ENCODE measurements around the gene TAF11L12. TPM values are rescaled to one million over a fixed set of nuclear protein-coding genes. Genes with fewer than 3 reads are reported as not detected.
"Not testable (repeated sequence)": the region's sequence is repeated elsewhere in the genome, so short reads cannot be mapped to it uniquely, and the experiment has no call there.

The TAF11L12 gene
- total and polyA plus RNA-seq, 4 donors: not detected

DNA sequence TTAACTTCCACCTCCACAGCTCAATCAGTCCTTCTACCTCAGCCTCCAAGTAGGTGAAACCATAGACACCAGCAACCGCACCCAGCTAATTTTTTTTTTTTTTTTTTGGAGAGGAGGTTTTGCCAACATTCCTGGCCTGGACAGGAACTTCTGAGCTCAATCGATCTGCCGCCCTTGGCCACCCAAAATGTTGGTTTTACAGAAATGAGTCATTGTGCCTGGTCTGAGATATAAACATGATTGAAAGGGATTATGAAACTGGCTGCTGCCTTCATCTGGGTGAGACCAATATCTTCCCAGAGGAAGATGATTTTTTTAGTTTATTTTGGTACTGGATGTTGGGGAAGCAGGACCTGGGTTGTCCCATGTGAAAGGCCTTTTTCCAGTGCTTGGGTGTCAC is 9.2 kb downstream of the TAF11L12 start:
- intact Hi-C loops (cut with DNase I): no loop called here
- Histone ChIP-seq H3K27ac (ENCODE audit: low read depth in 1 of 2, low read length in 2 of 2) (no peak overlapping the region), H3K27me3 (ENCODE audit: control insufficient read depth in 1 of 2, insufficient read depth in 2 of 2, low read length in 1 of 2) (no peaks in the 10 kb centered on the region), H3K36me3 (ENCODE audit: control insufficient read depth in 1 of 2, insufficient read depth in 2 of 2, low read length in 1 of 2) (no peaks in the 10 kb centered on the region), H3K9me3 (ENCODE audit: control insufficient read depth, low read length) (no peaks in the 10 kb centered on the region), H3K4me3 (ENCODE audit: low read length in 2 of 2) (no peak overlapping the region), H3K4me1 (ENCODE audit: control insufficient read depth in 1 of 2, insufficient read depth in 2 of 2, low read length in 2 of 2) (no peaks in the 10 kb centered on the region)
- 47 to 56% methylated on average over 3 of the region's 3 CpGs for WGBS, 2 donors
- ATAC-seq (ENCODE audit: low FRiP score) (no peak), DNase-seq (no peak)

DNA sequence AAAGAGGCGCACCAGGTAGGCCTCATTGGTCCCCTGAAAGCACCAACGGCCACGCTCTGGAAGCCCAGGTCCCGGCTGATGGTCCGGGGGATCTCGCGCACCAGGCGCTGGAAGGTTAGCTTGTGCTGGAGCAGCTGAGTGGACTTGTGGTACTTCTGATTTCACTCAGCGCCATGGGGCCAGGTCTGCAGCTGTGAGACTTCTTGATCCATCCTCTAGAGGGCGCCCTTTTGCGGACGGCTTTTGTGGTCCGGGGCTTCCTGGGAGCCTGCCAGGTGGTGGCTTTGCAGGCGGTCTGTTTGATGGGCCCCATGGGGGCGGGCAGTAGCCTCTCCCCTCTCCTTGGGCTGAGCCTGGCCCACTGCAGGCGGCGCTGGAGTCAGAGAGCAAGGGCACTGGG is 10.4 kb downstream of the TAF11L12 start:
- no peaks in the 10 kb centered on the region for H3K27me3 ChIP-seq (ENCODE audit: control insufficient read depth in 1 of 2, insufficient read depth in 2 of 2, low read length in 1 of 2)
- no peak overlapping the region for H3K4me3 ChIP-seq (ENCODE audit: low read length in 2 of 2)
- intact Hi-C loops (cut with DNase I): no loop called here
- 87 to 88% methylated on average over 16 to 17 of the region's 17 CpGs for WGBS, 2 donors
- H3K4me1 ChIP-seq (ENCODE audit: control insufficient read depth in 1 of 2, insufficient read depth in 2 of 2, low read length in 2 of 2): no peaks in the 10 kb centered on the region
- H3K9me3 ChIP-seq (ENCODE audit: control insufficient read depth, low read length): no peaks in the 10 kb centered on the region
- no peak overlapping the region for H3K27ac ChIP-seq (ENCODE audit: low read depth in 1 of 2, low read length in 2 of 2)
- DNase-seq (no peak), ATAC-seq (ENCODE audit: low FRiP score) (no peak)
- H3K36me3 ChIP-seq (ENCODE audit: control insufficient read depth in 1 of 2, insufficient read depth in 2 of 2, low read length in 1 of 2): no peaks in the 10 kb centered on the region

DNA sequence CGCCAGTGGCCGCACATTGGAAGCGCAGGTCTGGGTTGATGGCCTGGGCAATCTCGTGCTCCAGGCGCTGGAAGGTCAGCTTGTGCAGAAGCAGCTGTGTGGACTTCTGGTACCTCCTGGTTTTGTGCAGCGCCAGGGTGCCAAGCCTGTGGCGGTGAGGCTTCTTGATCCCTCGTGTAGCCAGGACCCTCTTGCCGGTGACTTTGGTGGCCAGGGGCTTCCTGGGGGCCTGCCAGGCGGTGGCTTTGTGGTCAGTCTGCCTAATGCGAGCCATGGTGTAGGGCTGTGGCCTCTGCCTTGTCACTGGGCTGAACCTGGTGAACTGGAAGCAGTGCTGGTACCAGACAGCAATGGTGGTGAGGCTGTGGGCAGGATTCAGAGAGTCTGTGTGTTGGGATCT is 15.5 kb downstream of the TAF11L12 start:
- DNase-seq (no peak), ATAC-seq (ENCODE audit: low FRiP score) (no peak)
- 84 to 93% methylated on average over 11 of the region's 11 CpGs for WGBS, 2 donors
- no peaks in the 10 kb centered on the region for H3K27me3 ChIP-seq (ENCODE audit: control insufficient read depth in 1 of 2, insufficient read depth in 2 of 2, low read length in 1 of 2)
- no peaks in the 10 kb centered on the region for H3K9me3 ChIP-seq (ENCODE audit: control insufficient read depth, low read length)
- H3K36me3 ChIP-seq (ENCODE audit: control insufficient read depth in 1 of 2, insufficient read depth in 2 of 2, low read length in 1 of 2): no peaks in the 10 kb centered on the region
- no peaks in the 10 kb centered on the region for H3K4me1 ChIP-seq (ENCODE audit: control insufficient read depth in 1 of 2, insufficient read depth in 2 of 2, low read length in 2 of 2)
- no peak overlapping the region for H3K4me3 ChIP-seq (ENCODE audit: low read length in 2 of 2)
- no peak overlapping the region for H3K27ac ChIP-seq (ENCODE audit: low read depth in 1 of 2, low read length in 2 of 2)
- intact Hi-C loops (cut with DNase I): no loop called here

DNA sequence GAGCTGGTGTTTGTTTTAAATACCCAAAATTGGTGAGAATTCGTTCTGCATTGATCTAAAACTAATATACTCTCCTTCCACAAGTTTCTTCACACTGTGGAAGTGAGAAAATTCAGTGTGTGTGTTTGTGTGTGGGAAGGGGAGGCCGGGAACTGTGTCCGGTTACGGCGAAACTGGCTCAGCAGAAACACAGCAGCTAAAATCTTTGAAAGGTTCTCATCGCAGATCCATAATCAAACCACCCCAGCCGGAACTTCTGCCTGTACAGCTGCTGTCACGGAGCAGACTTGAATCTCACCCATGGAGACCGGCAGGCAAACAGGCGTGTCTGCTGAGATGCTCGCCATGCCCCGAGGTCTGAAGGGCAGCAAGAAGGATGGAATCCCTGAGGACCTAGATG is 21.6 kb downstream of the TAF11L12 start, which contains the start of gene TAF11L13:
Gene TAF11L13 (plus strand): TSS at position 301 of the 400 bp plus-strand sequence.
- WGBS, 2 donors: 88% methylated on average over 7 to 9 of the region's 12 CpGs
- H3K4me3 ChIP-seq (ENCODE audit: low read length in 2 of 2); DNase-seq; ATAC-seq (ENCODE audit: low FRiP score); H3K27me3 ChIP-seq (ENCODE audit: control insufficient read depth in 1 of 2, insufficient read depth in 2 of 2, low read length in 1 of 2); H3K36me3 ChIP-seq (ENCODE audit: control insufficient read depth in 1 of 2, insufficient read depth in 2 of 2, low read length in 1 of 2); H3K9me3 ChIP-seq (ENCODE audit: control insufficient read depth, low read length); H3K27ac ChIP-seq (ENCODE audit: low read depth in 1 of 2, low read length in 2 of 2); H3K4me1 ChIP-seq (ENCODE audit: control insufficient read depth in 1 of 2, insufficient read depth in 2 of 2, low read length in 2 of 2); intact Hi-C loops (cut with DNase I): not testable (repeated sequence)

DNA sequence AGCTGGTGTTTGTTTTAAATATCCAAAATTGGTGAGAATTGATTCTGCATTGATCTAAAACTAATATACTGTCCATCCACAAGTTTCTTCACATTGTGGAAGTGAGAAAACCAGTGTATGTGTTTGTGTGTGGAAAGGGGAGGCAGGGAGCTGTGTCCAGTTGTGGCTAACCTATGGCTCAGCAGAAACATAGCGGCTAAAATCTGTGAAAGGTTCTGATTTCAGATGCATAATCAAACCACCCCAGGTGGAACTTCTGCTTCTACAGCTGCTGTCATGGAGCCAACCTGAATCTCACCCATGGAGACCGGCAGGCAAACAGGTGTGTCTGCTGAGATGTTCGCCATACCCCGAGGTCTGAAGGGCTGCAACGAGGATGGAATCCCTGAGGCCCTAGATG is 24.0 kb downstream of the TAF11L12 start, which contains the start of gene TAF11L14:
Gene TAF11L14 (plus strand): TSS at position 301 of the 400 bp plus-strand sequence.
- WGBS, 2 donors: 89 to 93% methylated on average over 5 of the region's 5 CpGs
- Histone ChIP-seq H3K4me3 (ENCODE audit: low read length in 2 of 2) (no peak within 1 kb of the TSS), H3K4me1 (ENCODE audit: control insufficient read depth in 1 of 2, insufficient read depth in 2 of 2, low read length in 2 of 2) (no peaks in the 10 kb centered on the region), H3K27me3 (ENCODE audit: control insufficient read depth in 1 of 2, insufficient read depth in 2 of 2, low read length in 1 of 2) (no peaks in the 10 kb centered on the region), H3K36me3 (ENCODE audit: control insufficient read depth in 1 of 2, insufficient read depth in 2 of 2, low read length in 1 of 2) (no peaks in the 10 kb centered on the region), H3K9me3 (ENCODE audit: control insufficient read depth, low read length) (no peaks in the 10 kb centered on the region), H3K27ac (ENCODE audit: low read depth in 1 of 2, low read length in 2 of 2) (no peak within 1 kb of the TSS)
- DNase-seq: no peak
- no peak for ATAC-seq (ENCODE audit: low FRiP score)
- intact Hi-C loops (cut with DNase I): no loop called here

DNA sequence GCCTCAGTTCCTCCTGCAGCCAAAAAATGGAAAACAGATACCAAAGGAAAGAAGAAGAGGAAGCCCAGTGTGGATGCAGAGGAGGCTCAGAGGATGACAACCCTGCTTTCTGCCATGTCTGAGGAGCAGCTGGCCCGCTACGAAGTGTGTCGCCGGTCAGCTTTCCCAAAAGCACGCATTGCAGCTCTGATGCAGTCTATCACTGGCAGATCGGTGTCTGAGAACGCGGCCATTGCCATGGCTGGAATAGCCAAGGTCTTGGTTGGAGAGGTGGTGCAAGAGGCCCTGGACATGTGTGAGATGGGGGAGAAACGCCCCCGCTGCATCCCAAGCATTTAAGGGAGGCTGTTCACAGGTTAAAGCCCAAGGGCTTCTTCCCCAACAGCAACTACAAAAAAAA is 39.0 kb downstream of the TAF11L12 start:
- H3K36me3 ChIP-seq (ENCODE audit: control insufficient read depth in 1 of 2, insufficient read depth in 2 of 2, low read length in 1 of 2); H3K27me3 ChIP-seq (ENCODE audit: control insufficient read depth in 1 of 2, insufficient read depth in 2 of 2, low read length in 1 of 2); DNase-seq; H3K27ac ChIP-seq (ENCODE audit: low read depth in 1 of 2, low read length in 2 of 2); ATAC-seq (ENCODE audit: low FRiP score); H3K9me3 ChIP-seq (ENCODE audit: control insufficient read depth, low read length); intact Hi-C loops (cut with DNase I); H3K4me3 ChIP-seq (ENCODE audit: low read length in 2 of 2); H3K4me1 ChIP-seq (ENCODE audit: control insufficient read depth in 1 of 2, insufficient read depth in 2 of 2, low read length in 2 of 2): not testable (repeated sequence)
- WGBS, 2 donors: 84 to 86% methylated on average over 10 of the region's 10 CpGs

DNA sequence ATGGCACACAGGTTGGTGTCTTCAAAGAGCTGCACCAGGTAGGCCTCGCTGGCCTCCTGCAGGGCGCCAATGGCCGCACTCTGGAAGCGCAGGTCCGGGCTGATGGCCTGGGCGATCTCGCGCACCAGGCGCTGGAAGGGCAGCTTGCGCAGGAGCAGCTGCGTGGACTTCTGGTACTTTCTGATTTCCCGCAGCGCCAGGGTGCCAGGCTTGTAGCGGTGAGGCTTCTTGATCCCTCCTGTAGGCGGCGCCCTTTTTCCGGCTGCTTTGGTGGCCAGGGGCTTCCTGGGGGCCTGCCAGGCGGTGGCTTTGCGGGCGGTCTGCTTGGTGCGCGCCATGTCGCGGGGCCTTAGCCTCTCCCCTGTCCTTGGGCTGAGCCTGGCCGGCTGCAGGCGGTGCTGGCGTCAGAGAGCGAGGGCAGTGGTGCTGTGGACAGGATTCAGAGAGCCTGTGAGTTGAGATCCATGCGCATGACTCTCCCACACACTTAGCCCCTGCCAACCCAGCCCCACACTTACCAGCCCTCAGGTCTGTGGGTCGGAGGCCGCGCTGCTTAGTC is 45.1 kb downstream of the TAF11L12 start:
- H3K36me3 ChIP-seq (ENCODE audit: control insufficient read depth in 1 of 2, insufficient read depth in 2 of 2, low read length in 1 of 2); DNase-seq; H3K9me3 ChIP-seq (ENCODE audit: control insufficient read depth, low read length); H3K4me3 ChIP-seq (ENCODE audit: low read length in 2 of 2); intact Hi-C loops (cut with DNase I); H3K27me3 ChIP-seq (ENCODE audit: control insufficient read depth in 1 of 2, insufficient read depth in 2 of 2, low read length in 1 of 2); H3K4me1 ChIP-seq (ENCODE audit: control insufficient read depth in 1 of 2, insufficient read depth in 2 of 2, low read length in 2 of 2); H3K27ac ChIP-seq (ENCODE audit: low read depth in 1 of 2, low read length in 2 of 2): not testable (repeated sequence)
- peak; percentile 54 for ATAC-seq (ENCODE audit: low FRiP score)
- 94 to 95% methylated on average over 11 to 32 of the region's 32 CpGs for WGBS, 2 donors

DNA sequence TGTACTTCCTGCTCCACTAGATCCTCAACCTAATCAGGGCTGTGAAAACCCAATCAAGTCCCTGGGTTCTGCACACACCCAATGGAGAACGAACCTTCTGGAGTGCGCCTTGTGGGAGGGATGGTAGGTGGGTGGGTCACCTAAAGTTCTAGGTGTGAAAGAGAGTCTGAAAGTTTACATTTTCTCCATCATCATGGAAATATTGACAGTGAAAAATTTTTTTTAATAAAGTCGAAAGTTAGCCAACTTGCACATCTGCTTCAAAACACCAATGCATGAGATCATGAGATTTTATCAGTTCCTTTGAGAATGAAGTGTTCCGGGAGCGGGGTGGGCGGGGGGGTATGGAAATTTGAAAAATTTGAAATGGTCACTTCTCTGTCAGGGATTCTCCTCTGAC is 45.7 kb downstream of the TAF11L12 start:
- DNase-seq: no peak
- WGBS, 2 donors: 62% methylated on average over 6 of the region's 6 CpGs
- H3K27ac ChIP-seq (ENCODE audit: low read depth in 1 of 2, low read length in 2 of 2): no peak overlapping the region
- H3K4me1 ChIP-seq (ENCODE audit: control insufficient read depth in 1 of 2, insufficient read depth in 2 of 2, low read length in 2 of 2): no peaks in the 10 kb centered on the region
- no peaks in the 10 kb centered on the region for H3K36me3 ChIP-seq (ENCODE audit: control insufficient read depth in 1 of 2, insufficient read depth in 2 of 2, low read length in 1 of 2)
- intact Hi-C loops (cut with DNase I): no loop called here
- no peaks in the 10 kb centered on the region for H3K27me3 ChIP-seq (ENCODE audit: control insufficient read depth in 1 of 2, insufficient read depth in 2 of 2, low read length in 1 of 2)
- H3K4me3 ChIP-seq (ENCODE audit: low read length in 2 of 2): no peak overlapping the region
- H3K9me3 ChIP-seq (ENCODE audit: control insufficient read depth, low read length): no peaks in the 10 kb centered on the region
- no peak for ATAC-seq (ENCODE audit: low FRiP score)
